Astrocyte of the spinal cord (primary cell): ENCODE results near the gene USP6.

Source experiments
- DNase-seq: peaks from one replicate; pipeline ENCODE4 v3.0.0; 2011; ENCODE audit warnings: low read depth, low spot score
- H3K4me3 ChIP-seq: 2 replicates; pipeline ENCODE4 v1.5.1; 2011; ENCODE audit warnings: low read depth, mild to moderate bottlenecking, low read length, moderate library complexity
- CTCF ChIP-seq: IDR thresholded peaks from 2 replicates; pipeline ENCODE4 v1.5.1; 2012; ENCODE audit warnings: low read depth, mild to moderate bottlenecking, low read length, inconsistent platforms
- in situ Hi-C: cut with HindIII; loops from 2 replicates; pipeline ENCODE4 v1.10.0; 2017; ENCODE audit warnings: low sequenced_read_pairs

Gene USP6

GRCh38 chr17:5080591-5080990 lies 35.2 kb upstream of the USP6 start:
- in situ Hi-C loops, result no loop called here
- TF ChIP-seq CTCF, result no peak
- H3K4me3 ChIP-seq, result no peak overlapping the region
- no peak for DNase-seq

GRCh38 chr17:5092218-5093010 lies 23.4 kb upstream of the USP6 start:
- no peak overlapping the region for H3K4me3 ChIP-seq
- DNase-seq, result peak; percentile 5
- TF ChIP-seq CTCF, result no peak
- in situ Hi-C loops, result no loop called here

- TF ChIP-seq CTCF, result no peak
- in situ Hi-C loops, result no loop called here
- DNase-seq, result no peak
- H3K4me3 ChIP-seq, result no peak overlapping the region
Observed at GRCh38 chr17:5096731-5097100, 19.1 kb upstream of the USP6 start.

- no peak for DNase-seq
- no peak overlapping the region for H3K4me3 ChIP-seq
- in situ Hi-C loops, result no loop called here
- no peak for TF ChIP-seq CTCF
Observed at GRCh38 chr17:5097101-5097834, 18.6 kb upstream of the USP6 start.

- DNase-seq, result no peak
- in situ Hi-C loops, result no loop called here
- H3K4me3 ChIP-seq, result no peak overlapping the region
- no peak for TF ChIP-seq CTCF
Observed at GRCh38 chr17:5099271-5099670, 16.6 kb upstream of the USP6 start.

- H3K4me3 ChIP-seq, result no peak overlapping the region
- TF ChIP-seq CTCF, result no peak
- in situ Hi-C loops, result no loop called here
- no peak for DNase-seq
Observed at GRCh38 chr17:5100832-5101231, 15.0 kb upstream of the USP6 start.
